ENCODE results near the gene HNRNPL.
"Not testable (repeated sequence)": the region's sequence is repeated elsewhere in the genome, so short reads cannot be mapped to it uniquely, and the experiment has no call there.

The HNRNPL gene

DNA sequence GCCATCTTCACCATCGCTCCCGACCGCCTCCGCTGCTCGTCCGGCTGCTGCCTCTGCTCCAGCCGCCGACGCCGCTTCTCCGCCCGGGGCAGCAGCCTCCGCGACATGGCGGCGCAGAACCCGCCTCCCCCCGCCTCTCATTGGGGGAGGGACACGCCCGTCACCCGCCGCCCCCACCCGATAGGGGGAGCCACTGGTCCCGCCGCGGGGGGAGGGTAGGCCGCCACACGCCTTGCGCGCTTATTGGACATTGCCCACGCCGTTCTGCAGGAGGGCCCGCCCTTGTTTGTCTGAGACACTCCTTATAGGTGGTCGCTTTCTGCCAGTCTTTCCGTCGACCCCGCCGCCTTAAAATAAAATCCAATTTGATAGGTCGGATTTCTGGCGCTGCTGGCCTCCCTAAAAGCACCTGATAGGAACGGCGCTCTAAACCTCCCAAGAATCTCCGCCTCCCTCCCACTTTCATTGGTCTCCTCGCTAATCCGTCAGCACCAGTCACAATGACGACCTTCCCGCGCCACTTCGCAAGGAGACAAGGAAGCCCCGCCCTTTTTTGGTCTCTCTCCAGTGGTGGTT is at the start of gene HNRNPL:
Gene HNRNPL, minus strand, starts transcription at position 127 of the 576 bp plus-strand sequence. Its CDS starts 20 bp downstream, at position 107.
- no peak for FAIRE-seq

DNA sequence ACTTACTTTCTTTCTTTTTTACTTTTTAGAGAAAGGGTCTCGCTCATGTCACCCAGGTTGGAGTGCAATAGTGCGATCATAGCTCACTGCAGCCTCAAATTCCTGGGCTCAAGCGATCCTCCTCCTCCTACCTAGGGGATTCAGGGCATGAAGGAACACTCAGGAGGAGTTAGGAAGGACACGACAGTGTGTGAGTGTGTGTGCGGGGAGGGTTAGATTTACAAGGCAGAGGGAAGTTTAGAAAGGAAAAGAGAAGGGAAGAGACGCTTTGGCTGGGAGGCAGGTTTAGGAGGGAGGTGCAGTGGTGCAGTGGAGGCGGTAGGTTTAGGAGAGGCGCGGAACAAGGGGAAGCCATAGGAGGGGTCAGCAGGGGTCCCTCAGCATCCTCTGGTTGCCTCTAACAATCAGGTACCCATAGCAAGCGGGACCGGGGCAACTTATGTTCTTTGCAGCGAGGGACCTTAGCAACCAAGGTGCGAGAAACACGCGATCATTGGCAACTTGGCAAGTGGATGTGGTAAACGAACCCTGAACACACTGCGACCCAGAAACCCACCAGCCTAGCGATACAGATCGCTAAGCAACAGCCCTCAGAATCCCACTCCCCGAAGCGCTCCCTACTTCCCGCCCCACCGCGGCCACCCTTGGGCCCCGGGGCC is 49.1 kb upstream of the HNRNPL start:
- FAIRE-seq: no peak

DNA sequence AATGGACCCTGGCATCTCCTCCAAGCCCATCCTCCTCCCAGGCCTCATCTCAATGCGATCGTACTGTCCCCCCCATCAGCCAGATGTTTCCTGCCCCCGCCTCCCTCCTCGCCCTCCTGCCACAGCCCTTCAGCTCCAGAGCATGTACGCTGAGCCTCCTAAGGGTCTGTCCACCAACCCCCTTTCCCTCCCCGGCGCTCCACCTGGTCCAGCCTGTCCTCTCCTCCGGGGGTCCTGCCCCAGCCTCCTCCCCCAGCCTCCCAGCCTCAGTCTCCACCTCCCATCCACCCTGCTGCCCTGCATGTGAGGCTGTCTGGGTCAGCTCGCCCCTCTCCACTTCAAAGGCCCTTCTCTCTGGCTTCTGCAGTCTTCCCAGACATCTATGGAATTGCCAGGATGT is 45.2 kb upstream of the HNRNPL start:
- FAIRE-seq: no peak

DNA sequence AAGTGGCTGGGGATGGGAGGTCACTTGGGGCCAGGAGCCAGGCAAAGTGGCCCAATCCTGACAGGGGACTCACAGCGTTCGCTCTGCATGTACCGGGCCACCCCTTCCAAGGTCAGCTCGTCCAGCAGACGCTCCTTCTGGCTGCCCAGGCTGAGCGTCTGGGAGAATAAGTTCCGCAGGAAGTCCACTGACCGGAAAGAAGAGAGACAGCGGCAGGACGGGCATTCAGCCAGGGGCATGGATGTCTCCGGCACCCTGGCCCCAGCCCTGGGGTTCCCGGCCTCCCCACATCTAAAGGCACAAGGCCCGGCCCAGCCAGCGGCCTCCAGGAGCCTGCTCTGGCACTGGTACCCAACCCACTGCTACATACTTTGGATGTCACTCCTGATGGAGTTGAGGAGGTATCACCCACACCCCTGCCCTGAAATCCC is 43.6 kb upstream of the HNRNPL start:
- FAIRE-seq: no peak

DNA sequence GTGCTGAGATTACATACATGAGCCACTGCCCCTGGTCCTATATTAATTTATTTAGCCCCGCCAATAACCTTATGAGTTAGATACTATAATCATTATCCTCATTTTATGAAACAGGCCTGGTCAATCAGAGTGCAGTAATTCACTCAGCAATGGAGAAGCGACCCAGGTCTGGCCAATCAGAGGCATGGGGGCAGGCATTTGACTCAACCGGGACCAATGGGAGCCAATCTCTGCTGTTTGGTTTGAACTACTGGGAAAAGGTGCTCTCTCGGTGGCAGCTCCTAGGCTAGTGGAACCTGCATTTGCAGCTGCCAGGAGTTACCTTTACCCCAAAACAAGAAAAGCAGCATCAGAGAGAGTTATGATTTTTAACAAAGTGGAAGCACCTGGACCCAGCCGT is 43.1 kb upstream of the HNRNPL start:
- FAIRE-seq: no peak

DNA sequence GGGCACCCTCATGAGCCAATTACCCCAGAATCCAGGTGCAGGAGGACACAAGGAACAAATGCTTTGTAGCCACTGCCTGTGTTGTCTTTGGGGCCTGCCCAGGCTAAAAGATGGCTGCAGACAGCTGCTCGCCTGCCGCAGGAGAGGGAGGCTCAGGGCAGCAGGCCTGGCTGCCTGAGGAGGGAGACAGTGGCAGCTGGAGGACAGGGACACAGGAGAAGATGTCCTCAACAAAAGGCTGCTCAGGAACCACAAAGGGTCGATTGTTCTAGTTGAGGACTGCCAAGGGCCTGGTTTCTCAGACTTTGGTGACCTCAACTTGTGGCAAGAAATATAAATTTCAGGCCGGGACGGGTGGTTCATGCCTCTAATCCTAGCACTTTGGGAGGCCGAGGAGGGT is 42.0 kb upstream of the HNRNPL start:
- FAIRE-seq: no peak

DNA sequence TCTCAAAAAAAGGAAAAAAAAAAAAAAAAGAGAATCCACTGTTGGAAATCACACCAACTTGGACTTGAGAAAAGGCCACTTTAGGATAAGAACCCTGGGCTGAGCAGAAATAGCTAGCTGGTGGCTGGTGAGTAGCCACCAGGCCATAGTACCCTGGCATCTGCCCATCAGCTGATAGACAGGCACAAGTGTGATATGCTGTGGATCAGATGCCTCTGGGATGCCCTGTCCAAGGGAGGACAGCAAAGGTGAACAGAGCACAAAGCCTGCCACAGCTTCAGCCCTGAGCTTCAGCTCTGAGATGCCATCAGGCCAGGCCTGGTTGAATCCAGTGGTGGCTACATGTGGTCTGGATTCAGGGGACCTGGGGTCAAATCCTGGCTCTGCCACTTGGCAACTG is 40.9 kb upstream of the HNRNPL start:
- no peak for FAIRE-seq

DNA sequence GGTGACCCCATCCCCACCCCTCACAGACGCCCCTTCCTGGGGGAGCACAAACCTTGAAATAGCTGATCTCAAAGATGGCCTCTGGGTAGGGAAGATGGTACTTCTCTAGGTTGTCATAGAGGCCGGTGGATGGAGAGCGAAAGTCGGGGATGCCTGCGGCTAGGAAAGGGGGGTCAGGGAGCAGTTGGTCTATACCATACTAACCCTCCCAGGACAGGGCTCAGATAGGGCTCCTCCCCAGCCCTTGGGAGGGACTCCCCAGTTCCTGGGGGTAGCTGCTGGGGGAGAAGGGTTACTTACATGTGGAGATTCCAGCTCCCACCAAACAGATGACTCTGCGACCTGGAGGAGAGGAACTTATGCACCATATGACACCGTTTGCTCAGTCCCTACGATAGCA is 40.0 kb upstream of the HNRNPL start:
- FAIRE-seq: no peak

DNA sequence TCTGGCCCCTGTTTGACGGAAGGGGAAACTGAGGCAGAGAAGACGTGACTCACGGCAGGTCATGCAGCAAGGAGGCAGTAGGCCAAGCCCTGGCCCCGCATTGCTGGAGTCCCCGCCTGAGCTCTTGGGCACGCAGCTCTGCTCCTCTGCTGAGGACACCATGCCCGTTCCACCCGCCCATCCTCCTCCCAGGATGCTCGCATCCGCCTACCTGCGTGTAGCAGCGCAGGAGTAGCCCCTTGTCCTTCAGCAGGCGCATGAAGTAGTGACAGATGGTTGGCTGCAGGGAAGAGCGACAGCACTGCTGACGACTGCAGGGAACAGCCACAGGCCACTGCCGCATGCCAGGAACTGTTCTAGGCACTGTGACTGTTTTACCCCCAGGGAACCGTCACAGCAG is 39.1 kb upstream of the HNRNPL start:
- FAIRE-seq: no peak

DNA sequence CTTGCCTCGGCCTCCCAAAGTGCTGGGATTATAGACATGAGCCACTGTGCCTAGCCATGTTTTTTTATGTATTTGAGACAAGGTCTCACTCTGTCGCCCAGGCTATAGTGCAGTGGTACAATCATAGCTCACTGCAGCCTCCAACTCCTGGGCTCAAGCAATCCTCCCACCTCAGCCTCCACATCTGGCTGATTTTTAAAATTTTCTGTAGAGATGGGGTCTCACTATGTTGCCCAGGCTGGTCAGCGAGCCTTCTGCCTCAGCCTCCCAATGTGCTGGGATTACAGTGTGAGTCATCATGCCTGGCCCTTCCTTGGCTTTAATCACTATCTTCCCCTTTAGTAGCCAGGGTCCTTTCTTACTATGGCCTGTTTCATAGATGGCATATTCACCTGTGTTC is 34.9 kb upstream of the HNRNPL start:
- FAIRE-seq: not testable (repeated sequence)

DNA sequence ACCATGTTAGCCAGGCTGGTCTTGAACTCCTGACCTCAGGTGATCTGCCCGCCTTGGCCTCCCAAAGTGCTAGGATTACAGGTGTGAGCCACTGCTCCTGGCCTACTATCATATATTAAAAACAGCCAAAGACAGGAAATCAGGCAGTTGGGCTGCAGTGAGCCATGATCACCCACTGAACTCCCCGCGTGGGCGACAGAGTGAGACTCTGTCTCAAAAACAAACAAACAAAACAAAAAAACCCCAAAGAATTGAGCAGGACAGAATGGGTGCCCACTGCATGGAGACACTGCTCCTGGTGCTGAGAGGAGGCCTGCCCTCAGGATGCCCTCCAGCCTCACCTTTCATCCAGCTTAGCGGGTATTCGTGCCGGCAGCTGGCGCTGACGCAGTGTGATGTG is 33.5 kb upstream of the HNRNPL start:
- FAIRE-seq: no peak

DNA sequence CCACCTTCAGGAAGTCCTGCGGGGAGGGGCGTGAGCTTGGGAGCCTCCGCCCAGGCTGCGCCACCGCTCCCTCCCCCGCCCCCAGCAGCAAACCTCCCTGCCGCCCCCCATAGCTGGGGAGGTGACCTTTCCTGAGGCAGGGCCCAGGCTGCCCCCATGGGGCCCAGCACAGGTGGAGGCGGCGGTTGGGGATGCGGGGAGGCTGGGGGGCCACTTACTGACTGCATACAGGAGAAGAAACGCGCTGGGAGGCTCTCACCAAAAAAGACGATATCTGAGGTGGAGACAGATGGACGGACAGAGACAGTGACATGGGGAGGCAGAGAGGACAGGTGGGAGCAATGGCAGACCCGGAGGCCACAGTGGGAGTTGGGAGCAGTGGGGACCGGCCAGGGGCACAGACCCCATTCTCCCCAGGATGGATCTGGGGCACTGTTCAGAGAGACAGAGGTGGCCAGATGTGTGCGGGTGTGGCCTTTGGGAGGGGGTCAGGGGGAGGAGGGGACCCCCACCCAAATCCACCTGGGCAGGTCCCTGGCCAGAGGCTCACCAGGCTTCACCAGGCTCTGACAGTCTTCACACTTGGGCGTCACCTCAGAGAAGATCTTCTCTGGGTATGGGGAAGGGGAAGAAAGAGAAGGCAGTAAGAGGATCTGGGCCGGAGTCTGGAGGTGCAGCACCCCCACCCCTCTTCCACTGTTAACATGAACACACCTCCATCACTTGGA is 31.3 kb upstream of the HNRNPL start:
- FAIRE-seq: no peak

DNA sequence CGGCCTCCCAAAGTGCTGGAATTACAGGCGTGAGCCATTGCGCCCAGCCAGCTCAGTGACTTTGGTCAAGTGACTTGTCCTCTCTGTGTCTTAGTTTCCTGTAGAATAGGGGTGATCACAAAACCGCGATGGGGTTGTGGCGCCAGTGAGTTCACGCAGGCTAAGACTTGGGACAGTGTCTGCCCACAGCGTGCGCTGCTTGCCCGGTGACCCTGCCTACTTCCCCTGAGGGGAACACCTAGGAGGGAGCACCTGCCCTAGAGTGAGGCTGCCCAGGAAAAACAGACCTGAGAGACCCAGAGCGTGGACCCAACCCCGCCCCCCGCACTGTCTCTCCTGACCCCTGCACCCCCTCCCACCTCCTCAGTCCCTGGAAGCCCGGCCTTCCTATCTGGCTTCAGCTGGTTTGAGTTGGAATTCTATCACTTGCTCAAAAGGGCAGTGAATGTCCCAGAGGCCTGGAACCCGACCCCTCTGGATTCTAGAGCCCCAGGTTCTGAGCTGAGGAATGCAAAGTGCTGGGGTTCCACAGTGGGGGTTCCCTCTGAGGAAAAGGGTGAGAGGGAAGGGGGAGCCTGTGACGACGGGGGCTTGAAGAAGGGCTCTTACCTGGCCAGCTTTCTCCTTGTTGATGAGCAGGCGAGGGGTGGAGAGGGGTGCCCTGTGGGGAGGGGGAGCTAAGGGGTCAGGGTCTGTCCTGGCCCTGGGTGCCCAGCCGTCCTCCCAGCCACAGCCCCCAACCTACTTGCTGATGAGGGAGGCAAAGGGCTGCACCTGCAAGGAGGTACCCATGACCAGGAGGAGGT is 30.5 kb upstream of the HNRNPL start:
- no peak for FAIRE-seq

DNA sequence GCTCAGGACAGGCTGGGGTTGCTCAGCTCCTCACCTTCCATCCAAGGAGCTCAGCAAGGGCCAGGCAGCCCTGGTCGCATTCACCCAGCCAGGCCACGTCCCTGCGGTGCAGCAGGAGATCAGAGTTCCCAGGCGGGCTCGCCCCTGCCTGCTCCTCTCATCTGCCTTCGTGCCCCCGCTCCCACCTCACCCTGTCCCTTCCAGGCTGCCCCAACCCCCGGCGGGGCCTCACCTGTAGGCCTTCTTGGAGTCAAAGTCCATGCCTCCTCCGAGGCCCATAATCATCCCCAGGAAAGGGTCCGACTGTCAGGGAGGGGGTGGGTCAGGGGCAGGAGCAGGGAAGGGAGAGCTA is 29.6 kb upstream of the HNRNPL start:
- FAIRE-seq: no peak

DNA sequence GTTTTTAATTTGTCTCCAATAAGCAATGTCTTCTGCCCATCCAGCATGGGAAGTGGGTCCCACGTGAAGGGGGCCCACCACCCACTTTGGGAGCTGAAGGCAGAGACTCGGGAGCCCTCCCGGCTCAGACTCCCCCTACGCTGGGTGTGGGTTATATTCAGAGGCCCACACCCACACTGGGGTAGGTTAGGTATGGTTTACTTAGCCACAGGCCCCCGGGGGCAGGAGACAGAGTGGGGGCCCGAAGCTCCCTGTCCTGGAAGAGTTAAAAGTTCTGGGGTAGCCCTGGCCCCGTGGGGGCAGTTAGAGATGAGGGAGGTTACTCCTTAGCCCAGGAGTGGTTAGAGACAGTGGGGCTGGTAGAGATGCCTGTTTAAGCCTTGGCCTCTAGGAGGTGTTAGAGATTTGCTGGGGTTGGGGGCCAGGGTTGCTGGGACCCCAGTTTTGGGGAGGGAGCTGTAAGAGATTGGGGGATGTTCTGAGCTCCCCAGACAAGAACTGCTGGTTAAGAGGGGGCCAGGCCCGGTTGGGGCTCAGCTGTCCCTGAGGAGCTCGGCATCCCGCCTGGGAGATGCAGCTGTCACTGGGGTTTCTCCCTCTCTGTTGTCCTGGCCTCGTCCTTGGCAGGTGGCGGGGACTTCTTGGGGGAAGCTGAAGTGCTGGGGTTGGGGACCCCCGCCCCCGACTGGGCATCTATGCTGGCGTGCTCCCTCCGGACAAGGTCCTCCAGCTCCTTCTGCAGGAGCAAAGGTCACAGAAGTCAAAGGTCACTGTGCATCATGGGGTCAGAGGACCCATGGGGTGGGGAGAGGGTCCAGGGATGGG is 29.0 kb upstream of the HNRNPL start:
- FAIRE-seq: no peak

DNA sequence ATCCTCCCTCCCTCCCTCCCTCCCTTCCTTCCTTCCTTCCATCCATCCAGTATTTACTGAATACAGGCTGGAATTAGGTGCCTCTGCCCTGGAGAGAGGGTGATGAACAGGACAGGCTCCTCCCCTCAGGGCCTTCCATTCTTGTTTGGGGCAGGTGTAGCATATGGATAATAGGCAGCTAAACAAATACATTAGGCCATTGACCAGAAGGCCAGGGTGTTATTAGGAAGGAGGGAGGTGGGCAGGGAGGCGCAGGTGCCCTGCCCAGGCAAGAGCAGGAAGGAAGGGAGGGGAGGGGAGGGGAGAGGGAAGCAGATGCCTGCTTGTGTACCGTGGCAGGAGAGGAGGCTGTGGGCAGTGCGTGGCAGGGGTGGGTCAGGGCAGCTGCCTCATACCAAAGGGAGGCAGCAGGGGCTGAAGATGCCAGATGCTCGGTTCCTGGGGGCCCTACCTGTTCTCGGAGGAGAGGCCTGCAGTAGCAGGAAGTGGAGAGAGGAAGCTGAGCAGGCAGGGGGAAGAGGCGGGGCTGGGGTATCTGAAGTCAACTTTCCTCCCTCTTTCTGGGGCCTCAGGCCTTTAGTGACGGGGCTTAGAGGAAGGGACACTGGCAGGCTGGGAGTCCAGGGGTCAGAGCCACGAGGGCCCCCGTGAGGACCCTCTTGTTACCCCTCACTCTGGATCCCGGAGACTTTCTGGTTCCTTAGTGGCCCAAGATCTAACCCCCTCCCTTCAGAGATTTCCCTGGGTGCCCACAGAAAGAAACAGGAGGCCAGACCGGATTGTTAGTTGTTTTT is 28.2 kb upstream of the HNRNPL start, which contains the start of gene RINL:
Gene RINL, minus strand, starts transcription at position 495 of the 794 bp plus-strand sequence. CDS start 1,533 bp downstream, outside the sequence.
- no peak for FAIRE-seq

DNA sequence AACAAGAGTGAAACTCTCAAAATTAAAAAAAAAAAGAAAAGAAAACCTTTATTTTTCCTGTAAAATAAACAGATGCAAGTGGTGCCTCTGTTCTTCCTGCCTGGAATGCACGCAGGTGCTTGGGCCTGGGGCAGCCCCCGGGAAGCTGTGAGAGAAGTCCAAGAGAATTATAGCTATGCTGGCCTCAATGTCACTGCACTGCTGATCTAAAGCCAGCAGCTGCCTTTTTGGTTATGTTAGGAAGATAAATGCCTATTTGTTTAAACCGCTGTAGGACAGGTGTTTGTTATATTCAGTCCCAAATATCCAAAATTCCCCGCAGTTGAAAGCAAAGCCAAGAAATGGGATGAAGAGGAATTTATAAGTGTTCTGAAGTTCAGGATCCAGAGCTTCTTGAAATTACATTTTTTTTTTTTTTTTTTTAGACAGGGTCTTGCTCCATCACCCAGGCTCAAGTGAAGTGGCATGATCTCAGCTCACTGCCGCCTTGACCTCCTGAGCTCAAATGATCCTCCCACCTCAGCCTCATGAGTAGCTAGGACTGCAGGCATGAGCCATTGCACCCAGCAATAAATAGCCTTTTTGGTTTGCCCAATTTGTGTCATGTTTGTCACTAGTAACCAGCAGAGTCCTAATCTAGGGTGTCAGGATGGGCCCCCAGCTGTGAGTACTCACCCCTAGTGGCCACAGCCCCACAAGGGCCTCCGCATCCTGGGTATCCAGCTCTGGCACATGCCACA is 26.0 kb upstream of the HNRNPL start:
- FAIRE-seq: no peak

DNA sequence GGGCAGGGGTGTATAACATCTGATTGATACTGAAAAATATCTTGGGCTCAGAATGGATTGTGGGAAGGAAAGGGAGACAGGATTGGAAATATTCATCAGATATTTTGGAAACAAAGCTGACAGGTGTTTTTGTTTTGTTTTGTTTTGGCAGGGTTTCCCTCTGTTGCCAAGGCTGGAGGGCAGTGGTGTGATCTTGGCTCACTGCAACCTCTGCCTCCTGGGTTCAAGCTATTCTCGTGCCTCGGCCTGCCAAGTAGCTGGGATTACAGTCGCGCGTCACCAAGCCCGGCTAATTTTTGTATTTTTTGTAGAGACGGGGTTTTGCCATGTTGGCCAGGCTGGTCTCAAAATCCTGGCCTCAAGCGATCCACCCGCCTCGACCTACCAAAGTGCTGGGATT is 23.6 kb upstream of the HNRNPL start:
- not testable (repeated sequence) for FAIRE-seq

DNA sequence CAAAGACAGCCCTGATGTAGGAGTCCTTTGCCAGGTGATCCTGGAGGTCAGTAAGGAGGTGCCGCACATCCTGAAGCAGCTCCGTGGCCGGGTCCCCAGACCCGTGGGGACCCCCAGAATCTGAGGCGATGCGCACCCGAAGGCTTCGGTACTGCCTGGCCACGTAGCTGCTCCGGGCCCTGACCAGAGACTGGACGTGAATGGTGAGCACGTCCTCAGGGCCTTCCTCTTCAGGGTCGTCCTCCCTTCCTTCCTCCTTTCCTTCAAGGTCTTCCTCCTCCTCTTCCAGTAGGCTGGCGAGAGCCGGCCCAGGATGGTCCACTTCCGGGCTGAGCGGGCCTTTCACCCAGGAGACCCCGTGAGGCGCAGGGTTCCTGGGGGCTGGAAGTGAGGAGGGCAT is 20.8 kb upstream of the HNRNPL start:
- no peak for FAIRE-seq

DNA sequence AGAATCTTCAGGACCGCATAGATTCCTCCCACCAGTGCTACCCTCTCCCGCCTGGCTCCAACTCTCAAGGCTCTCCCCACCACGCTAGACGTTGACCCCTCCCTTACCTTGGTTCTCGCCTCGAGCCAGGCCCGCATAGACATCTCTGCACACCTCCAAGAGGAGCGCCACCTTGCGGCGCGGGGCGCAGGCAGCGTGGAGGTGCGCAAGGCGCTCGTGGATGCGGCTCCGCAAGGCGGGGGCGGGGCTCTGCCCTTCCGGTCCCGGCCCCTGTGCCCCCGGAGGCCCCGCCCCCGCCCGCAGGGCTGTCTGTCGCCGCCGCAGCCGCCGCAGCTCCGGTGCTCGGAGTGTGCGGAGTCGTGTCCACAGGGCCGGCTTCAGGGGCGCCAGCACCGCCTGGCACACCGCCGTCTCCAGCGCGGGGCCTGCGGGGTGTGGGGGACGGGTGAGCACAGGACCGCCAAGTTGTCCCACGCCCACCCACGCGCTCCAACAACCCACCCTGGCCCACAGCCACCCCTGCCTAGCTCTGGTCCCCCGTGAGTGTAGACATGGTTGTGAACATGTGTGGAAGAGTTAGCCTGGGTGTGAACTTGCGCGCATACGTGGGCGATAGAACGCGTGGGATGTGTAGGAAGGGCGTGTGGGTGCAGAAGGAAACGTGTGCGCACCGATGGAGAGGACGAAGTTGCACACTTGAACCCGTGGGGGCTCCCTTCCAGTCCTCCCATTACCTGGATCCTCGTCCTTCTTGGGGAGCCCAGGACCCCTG is 20.2 kb upstream of the HNRNPL start:
- no peak for FAIRE-seq

All from G401.6 (cell line).